ENCODE results near the gene SEMA3B. TPM values are rescaled to one million over a fixed set of nuclear protein-coding genes. Genes with fewer than 3 reads are reported as not detected.
A peak's percentile ranks its signal among the peaks of the same experiment; 100 is the strongest.

SEMA3B gene
- total RNA-seq, 1 experiment from 2014 or later = 7.3 TPM

DNA sequence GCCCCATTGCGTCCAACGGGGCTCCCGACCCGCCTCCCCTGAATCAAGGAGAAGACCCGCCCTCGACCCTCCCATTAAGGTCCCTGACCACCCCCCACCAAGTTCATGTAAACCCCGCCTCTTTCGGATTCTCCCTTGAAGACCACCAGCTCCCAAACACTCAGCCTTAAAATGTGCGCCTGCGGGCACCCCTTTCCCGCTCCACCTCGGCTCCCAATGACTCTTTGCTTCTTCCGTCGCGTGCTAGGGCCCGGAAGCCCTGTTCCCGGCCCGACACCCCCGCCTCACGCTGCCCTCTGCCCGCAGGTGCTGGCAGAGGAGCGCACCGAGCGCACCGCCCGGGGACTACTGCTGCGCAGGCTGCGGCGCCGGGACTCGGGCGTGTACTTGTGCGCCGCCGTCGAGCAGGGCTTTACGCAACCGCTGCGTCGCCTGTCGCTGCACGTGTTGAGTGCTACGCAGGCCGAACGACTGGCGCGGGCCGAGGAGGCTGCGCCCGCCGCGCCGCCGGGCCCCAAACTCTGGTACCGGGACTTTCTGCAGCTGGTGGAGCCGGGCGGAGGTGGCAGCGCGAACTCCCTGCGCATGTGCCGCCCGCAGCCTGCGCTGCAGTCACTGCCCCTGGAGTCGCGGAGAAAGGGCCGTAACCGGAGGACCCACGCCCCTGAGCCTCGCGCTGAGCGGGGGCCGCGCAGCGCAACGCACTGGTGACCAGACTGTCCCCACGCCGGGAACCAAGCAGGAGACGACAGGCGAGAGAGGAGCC, 7.2 kb downstream of the SEMA3B start (continued):
- TF ChIP-seq E2F5 (CRISPR knock-in tag; IDR thresholded peaks at IDR 0.05) = peak; percentile 28; the same call in 1 of the 2 replicates
- peak; percentile 40 for TF ChIP-seq PRDM15 (CRISPR knock-in tag; IDR thresholded peaks at IDR 0.05)
- TF ChIP-seq E2F1 (CRISPR knock-in tag; IDR thresholded peaks at IDR 0.05) = no peak
- TF ChIP-seq FOXP4 (CRISPR knock-in tag; IDR thresholded peaks at IDR 0.05) = peak; percentile 91
- TF ChIP-seq CBFB (CRISPR knock-in tag; IDR thresholded peaks at IDR 0.05; ENCODE audit: low read depth) = 0 out of 2 replicates have a peak, but pooled peaks have one; percentile 56
- no peak for TF ChIP-seq CDX4 (CRISPR knock-in tag; IDR thresholded peaks at IDR 0.05; ENCODE audit: borderline replicate concordance)
- TF ChIP-seq, protein P1, sequence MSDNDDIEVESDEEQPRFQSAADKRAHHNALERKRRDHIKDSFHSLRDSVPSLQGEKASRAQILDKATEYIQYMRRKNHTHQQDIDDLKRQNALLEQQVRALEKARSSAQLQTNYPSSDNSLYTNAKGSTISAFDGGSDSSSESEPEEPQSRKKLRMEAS (CRISPR knock-in tag; IDR thresholded peaks at IDR 0.05) = peak; percentile 97
- no peak for TF ChIP-seq ZNF416 (CRISPR knock-in tag; IDR thresholded peaks at IDR 0.05)

DNA sequence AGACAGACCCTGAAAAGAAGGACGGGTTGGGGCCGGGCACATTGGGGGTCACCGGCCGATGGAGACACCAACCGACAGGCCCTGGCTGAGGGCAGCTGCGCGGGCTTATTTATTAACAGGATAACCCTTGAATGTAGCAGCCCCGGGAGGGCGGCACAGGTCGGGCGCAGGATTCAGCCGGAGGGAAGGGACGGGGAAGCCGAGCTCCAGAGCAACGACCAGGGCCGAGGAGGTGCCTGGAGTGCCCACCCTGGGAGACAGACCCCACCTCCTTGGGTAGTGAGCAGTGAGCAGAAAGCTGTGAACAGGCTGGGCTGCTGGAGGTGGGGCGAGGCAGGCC, 7.8 kb downstream of the SEMA3B start:
- Mint-ChIP-seq H3K4me1 (peaks cover 21% of the 10 kb centered on the region), H3K4me3 (no peak overlapping the region), H3K9me3 (no peaks in the 10 kb centered on the region), H3K27me3 (ENCODE audit: low read depth) (peaks cover 64% of the 10 kb centered on the region), H3K36me3 (no peaks in the 10 kb centered on the region), H3K27ac (no peak overlapping the region)
- no peak for ATAC-seq
- DNase-seq (ENCODE audit: low spot score) = no peak
- CTCF ChIA-PET = interaction anchor here (0.7 to 12.5 kb wide), 5 partner anchors 12 to 83 kb away, joined by 3 to 145 read pairs (median 55); partner anchors contain the start of genes GNAT1, HYAL3 and NAA80
- POLR2A ChIA-PET = interaction anchor here (1.4 to 1.5 kb wide), 2 partner anchors 17 to 82 kb away, joined by 3 to 5 read pairs; no protein-coding TSS in a partner anchor
- TF ChIP-seq IRF2 (CRISPR knock-in tag; IDR thresholded peaks at IDR 0.05; ENCODE audit: borderline replicate concordance, low read depth) (no peak), GTF2I (CRISPR knock-in tag; conservative IDR thresholded peaks at IDR 0.05) (no peak)
- TF ChIP-seq, protein P2, sequence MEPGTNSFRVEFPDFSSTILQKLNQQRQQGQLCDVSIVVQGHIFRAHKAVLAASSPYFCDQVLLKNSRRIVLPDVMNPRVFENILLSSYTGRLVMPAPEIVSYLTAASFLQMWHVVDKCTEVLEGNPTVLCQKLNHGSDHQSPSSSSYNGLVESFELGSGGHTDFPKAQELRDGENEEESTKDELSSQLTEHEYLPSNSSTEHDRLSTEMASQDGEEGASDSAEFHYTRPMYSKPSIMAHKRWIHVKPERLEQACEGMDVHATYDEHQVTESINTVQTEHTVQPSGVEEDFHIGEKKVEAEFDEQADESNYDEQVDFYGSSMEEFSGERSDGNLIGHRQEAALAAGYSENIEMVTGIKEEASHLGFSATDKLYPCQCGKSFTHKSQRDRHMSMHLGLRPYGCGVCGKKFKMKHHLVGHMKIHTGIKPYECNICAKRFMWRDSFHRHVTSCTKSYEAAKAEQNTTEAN (CRISPR knock-in tag; IDR thresholded peaks at IDR 0.05) = no peak
- TF ChIP-seq, protein P3, sequence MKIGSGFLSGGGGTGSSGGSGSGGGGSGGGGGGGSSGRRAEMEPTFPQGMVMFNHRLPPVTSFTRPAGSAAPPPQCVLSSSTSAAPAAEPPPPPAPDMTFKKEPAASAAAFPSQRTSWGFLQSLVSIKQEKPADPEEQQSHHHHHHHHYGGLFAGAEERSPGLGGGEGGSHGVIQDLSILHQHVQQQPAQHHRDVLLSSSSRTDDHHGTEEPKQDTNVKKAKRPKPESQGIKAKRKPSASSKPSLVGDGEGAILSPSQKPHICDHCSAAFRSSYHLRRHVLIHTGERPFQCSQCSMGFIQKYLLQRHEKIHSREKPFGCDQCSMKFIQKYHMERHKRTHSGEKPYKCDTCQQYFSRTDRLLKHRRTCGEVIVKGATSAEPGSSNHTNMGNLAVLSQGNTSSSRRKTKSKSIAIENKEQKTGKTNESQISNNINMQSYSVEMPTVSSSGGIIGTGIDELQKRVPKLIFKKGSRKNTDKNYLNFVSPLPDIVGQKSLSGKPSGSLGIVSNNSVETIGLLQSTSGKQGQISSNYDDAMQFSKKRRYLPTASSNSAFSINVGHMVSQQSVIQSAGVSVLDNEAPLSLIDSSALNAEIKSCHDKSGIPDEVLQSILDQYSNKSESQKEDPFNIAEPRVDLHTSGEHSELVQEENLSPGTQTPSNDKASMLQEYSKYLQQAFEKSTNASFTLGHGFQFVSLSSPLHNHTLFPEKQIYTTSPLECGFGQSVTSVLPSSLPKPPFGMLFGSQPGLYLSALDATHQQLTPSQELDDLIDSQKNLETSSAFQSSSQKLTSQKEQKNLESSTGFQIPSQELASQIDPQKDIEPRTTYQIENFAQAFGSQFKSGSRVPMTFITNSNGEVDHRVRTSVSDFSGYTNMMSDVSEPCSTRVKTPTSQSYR (CRISPR knock-in tag; IDR thresholded peaks at IDR 0.05) = no peak
